HCT116 (cell line): ENCODE results near the gene ALK. TPM values are rescaled to one million over a fixed set of nuclear protein-coding genes. Genes with fewer than 3 reads are reported as not detected.

ENCODE experiments used
- ATAC-seq: fragments of 200-7000 bp; cut with Tn5 transposase; 2 replicates; pipeline ENCODE4 v1.9.1; 2020; ENCODE audit warnings: mild to moderate bottlenecking, moderate library complexity
- BruUV-seq: library from RNA; stranded (reverse); fragments of 400-500 nt; replicated peaks from 2 replicates; lab custom pipeline; 2021; lab: Mats Ljungman, UMichigan
- CTCF ChIA-PET: fragments of 300-600 bp; sonication (Branson Sonifier 250); formaldehyde crosslinking; loops from one replicate; lab custom pipeline; 2021; ENCODE audit warnings: antibody characterized with exemption; lab: Charles Lee
- POLR2A ChIA-PET: fragments of 300-600, 350-600 bp; sonication (Branson Sonifier 250); formaldehyde crosslinking; loops from one replicate; lab custom pipeline; 2021; ENCODE audit warnings: antibody characterized with exemption; lab: Charles Lee
- RAD21 ChIA-PET, 2 experiments: fragments of 300-600 bp; sonication (Branson Sonifier 250); formaldehyde crosslinking; loops; one replicate each; lab custom pipeline; 2023; ENCODE audit warnings: low total read pairs in 2 of 2; ENCODE audit not compliant: uncharacterized antibody in 2 of 2, unreplicated experiment in 2 of 2, low non-redundant PET in 1 of 2; lab: Charles Lee
- DNase-seq: peaks from one replicate; pipeline ENCODE4 v3.0.0-alpha.2; 2010; ENCODE audit warnings: low read depth, low spot score
- H2AFZ ChIP-seq: fragments of 200-600 bp; shearing (Covaris generic), sonication (generic); 2 replicates; pipeline ENCODE4 v1.6.1; 2017; ENCODE audit warnings: low read depth, mixed run types, mixed read lengths, antibody characterized with exemption, low read length; ENCODE audit not compliant: poor library complexity, severe bottlenecking
- H3K27ac ChIP-seq: 2 replicates; pipeline ENCODE4 v1.5.1; 2012; ENCODE audit warnings: low read depth, low read length
- H3K27me3 ChIP-seq: fragments of 200-600 bp; sonication (generic); 2 replicates; pipeline ENCODE4 v1.6.1; 2016; ENCODE audit warnings: mixed run types, low read length, mixed read lengths; ENCODE audit not compliant: insufficient read depth
- H3K36me3 ChIP-seq, 2 experiments: fragments of 200-500 bp in 1 of 2; fragments of 200-600 bp in 1 of 2; sonication (Bioruptor generic) in 1 of 2; sonication (generic) in 1 of 2; 2 replicates each; pipeline versions ENCODE4 v1.5.1 to v1.6.1; 2014 to 2016; ENCODE audit warnings: low read length in 2 of 2, inconsistent platforms in 1 of 2, mixed read lengths in 1 of 2, mixed run types in 1 of 2; ENCODE audit not compliant: insufficient read depth in 2 of 2, control insufficient read depth in 1 of 2
- H3K4me1 ChIP-seq, 2 experiments: fragments of 200-600 bp in 1 of 2; sonication (generic) in 1 of 2; 2 replicates each; pipeline versions ENCODE4 v1.5.1 to v1.6.1; 2012 to 2017; ENCODE audit warnings: low read length in 2 of 2, inconsistent platforms in 1 of 2, mild to moderate bottlenecking in 1 of 2, mixed read lengths in 1 of 2, mixed run types in 1 of 2, moderate library complexity in 1 of 2; ENCODE audit not compliant: insufficient read depth in 2 of 2, control insufficient read depth in 1 of 2
- H3K4me2 ChIP-seq: fragments of 200-600 bp; sonication (generic); 2 replicates; pipeline ENCODE4 v1.6.1; 2017; ENCODE audit warnings: mixed run types, low read length, mixed read lengths
- H3K4me3 ChIP-seq, 2 experiments: fragments of 200-600 bp in 1 of 2; sonication (generic) in 1 of 2; replicated peaks in 1 of 2; 2 replicates each; pipeline ENCODE4 v1.5.1; 2011 to 2016; ENCODE audit warnings: low read length in 2 of 2, control low read depth in 1 of 2, low read depth in 1 of 2, mild to moderate bottlenecking in 1 of 2, mixed read lengths in 1 of 2, mixed run types in 1 of 2
- H3K79me2 ChIP-seq: fragments of 200-600 bp; sonication (generic); 2 replicates; pipeline ENCODE4 v1.6.1; 2017; ENCODE audit warnings: mild to moderate bottlenecking, mixed run types, low read length, moderate library complexity, mixed read lengths; ENCODE audit not compliant: insufficient read depth
- H3K9ac ChIP-seq: fragments of 200-600 bp; sonication (generic); 2 replicates; pipeline ENCODE4 v1.6.1; 2016; ENCODE audit warnings: low read length, mixed read lengths
- H3K9me2 ChIP-seq: fragments of 200-600 bp; sonication (generic), shearing (Covaris generic); 2 replicates; pipeline ENCODE4 v1.6.1; 2017; ENCODE audit warnings: mixed run types, mild to moderate bottlenecking, moderate library complexity; ENCODE audit not compliant: insufficient read depth
- H3K9me3 ChIP-seq, 2 experiments: fragments of 200-500 bp in 1 of 2; fragments of 200-600 bp in 1 of 2; sonication (Bioruptor generic) in 1 of 2; sonication (generic) in 1 of 2; 2 replicates each; pipeline ENCODE4 v1.6.1; 2014 to 2017; ENCODE audit warnings: low read length in 2 of 2, mixed read lengths in 2 of 2, inconsistent platforms in 1 of 2, low read depth in 1 of 2, mild to moderate bottlenecking in 1 of 2, mixed run types in 1 of 2, moderate library complexity in 1 of 2; ENCODE audit not compliant: control insufficient read depth in 1 of 2, insufficient read depth in 1 of 2
- H4K20me1 ChIP-seq: fragments of 200-600 bp; sonication (generic), shearing (Covaris generic); 2 replicates; pipeline ENCODE4 v1.6.1; 2017; ENCODE audit warnings: mixed run types, mild to moderate bottlenecking, moderate library complexity; ENCODE audit not compliant: insufficient read depth
- CEBPB ChIP-seq: IDR thresholded peaks from 2 replicates; pipeline ENCODE4 v1.6.1; 2012; ENCODE audit warnings: low read depth
- CTCF ChIP-seq, 3 experiments: fragments of 200-600 bp in 1 of 3; sonication (generic) in 1 of 3; IDR thresholded peaks in 2 of 3; conservative IDR thresholded peaks in 1 of 3; 2 replicates each; pipeline ENCODE4 v1.5.1; 2012 to 2017; ENCODE audit warnings: low read depth in 2 of 3, low read length in 2 of 3, antibody characterized with exemption in 1 of 3, borderline replicate concordance in 1 of 3, control low read depth in 1 of 3, mild to moderate bottlenecking in 1 of 3, mixed read lengths in 1 of 3, mixed run types in 1 of 3, moderate library complexity in 1 of 3; ENCODE audit not compliant: insufficient read depth in 1 of 3
- EGR1 ChIP-seq: IDR thresholded peaks from 2 replicates; pipeline ENCODE4 v1.6.1; 2012; ENCODE audit warnings: low read depth
- ELF1 ChIP-seq: IDR thresholded peaks from 2 replicates; pipeline ENCODE4 v1.6.1; 2012; ENCODE audit warnings: low read depth, borderline replicate concordance
- EZH2 ChIP-seq: fragments of 200-600 bp; sonication (generic); IDR thresholded peaks from 2 replicates; pipeline ENCODE4 v1.6.1; 2017; ENCODE audit warnings: antibody characterized with exemption, mixed run types
- EZH2phosphoT487 ChIP-seq: fragments of 200-600 bp; IDR thresholded peaks from 2 replicates; pipeline ENCODE4 v1.6.1; 2018; ENCODE audit warnings: antibody characterized with exemption, borderline replicate concordance
- FOSL1 ChIP-seq: IDR thresholded peaks from 2 replicates; pipeline ENCODE4 v1.6.1; 2012; ENCODE audit warnings: low read depth
- MAX ChIP-seq: IDR thresholded peaks from 2 replicates; pipeline ENCODE4 v1.6.1; 2012
- POLR2AphosphoS5 ChIP-seq: IDR thresholded peaks from 2 replicates; pipeline ENCODE4 v1.6.1; 2011; ENCODE audit warnings: mild to moderate bottlenecking, low read depth, low read length, moderate library complexity
- RAD21 ChIP-seq: IDR thresholded peaks from 2 replicates; pipeline ENCODE4 v1.6.1; 2012; ENCODE audit warnings: low read depth, mild to moderate bottlenecking
- SIN3A ChIP-seq: IDR thresholded peaks from 2 replicates; pipeline ENCODE4 v1.6.1; 2012; ENCODE audit warnings: low read depth
- SP1 ChIP-seq: IDR thresholded peaks from 2 replicates; pipeline ENCODE4 v1.6.1; 2012; ENCODE audit warnings: low read depth
- YY1 ChIP-seq: IDR thresholded peaks from 2 replicates; pipeline ENCODE4 v1.6.1; 2011; ENCODE audit warnings: low read length, low read depth, moderate library complexity, mild to moderate bottlenecking; ENCODE audit not compliant: insufficient replicate concordance; ENCODE audit errors: extremely low read depth
- ZBTB33 ChIP-seq: IDR thresholded peaks from 2 replicates; pipeline ENCODE4 v1.6.1; 2011; ENCODE audit warnings: mild to moderate bottlenecking, low read length, moderate library complexity; ENCODE audit not compliant: insufficient replicate concordance; ENCODE audit errors: extremely low read depth
- ZFX ChIP-seq: fragments of 450-650 bp; IDR thresholded peaks from 2 replicates; pipeline ENCODE4 v1.6.1; 2017
- ZNF274 ChIP-seq: fragments of 200-500 bp; sonication (Bioruptor generic); IDR thresholded peaks from 2 replicates; pipeline ENCODE4 v1.6.1; 2014; ENCODE audit warnings: mild to moderate bottlenecking, low read depth, low read length, inconsistent platforms
- intact Hi-C: fragments of 100-400 bp; cut with micrococcal nuclease; formaldehyde crosslinking; loops from 2 replicates; pipeline ENCODE4 v1.10.0; 2022
- total RNA-seq: library from RNA; stranded (reverse); gene quantifications from one replicate; pipeline ENCODE4 v1.2.1, GENCODE V29; 2021; ENCODE audit not compliant: unreplicated experiment

The ALK gene
- total RNA-seq, 1 experiment from 2014 or later = not detected

GRCh38 chr2:29650631-29651097 is 270.7 kb downstream of the ALK start (continued):
- TF ChIP-seq YY1 (no peak), EZH2phosphoT487 (no peak)

GRCh38 chr2:29644949-29645348 is 276.4 kb downstream of the ALK start:
- ChIA-PET RAD21 (no interaction called here), POLR2A (no interaction called here), CTCF (no interaction called here)
- Histone ChIP-seq H3K9me2 (no peaks in the 10 kb centered on the region), H3K4me2 (no peak overlapping the region), H4K20me1 (no peaks in the 10 kb centered on the region), H3K9ac (no peak overlapping the region), H3K27me3 (peaks cover 25% of the 10 kb centered on the region), H3K27ac (no peak overlapping the region), H3K79me2 (no peaks in the 10 kb centered on the region), H3K9me3 (no peaks in the 10 kb centered on the region), H2AFZ (no peak overlapping the region), H3K4me1 (no peaks in the 10 kb centered on the region), H3K4me3 (no peak overlapping the region), H3K36me3 (no peaks in the 10 kb centered on the region)
- DNase-seq = no peak
- intact Hi-C loops = no loop called here
- TF ChIP-seq FOSL1 (no peak), RAD21 (peak; percentile 32; the same call in 1 of the 2 replicates)
- no TSS peak for BruUV-seq
- no peak for ATAC-seq

- TF ChIP-seq ZNF274 = no peak
- TF ChIP-seq ZFX = no peak
- TF ChIP-seq ELF1 = no peak
- TF ChIP-seq SP1 = no peak
- no peak for TF ChIP-seq YY1
- TF ChIP-seq EZH2 = no peak
- no peak for TF ChIP-seq POLR2AphosphoS5
- TF ChIP-seq SIN3A = no peak
- TF ChIP-seq EZH2phosphoT487 = no peak
- TF ChIP-seq CEBPB = no peak
- TF ChIP-seq EGR1 = no peak
- no peak for TF ChIP-seq CTCF (IDR thresholded peaks at IDR 0.05 in 2 of 3, conservative IDR thresholded peaks at IDR 0.05 in 1 of 3; ENCODE audit: borderline replicate concordance in 1 of 3, insufficient read depth in 1 of 3, low read depth in 2 of 3, low read length in 2 of 3)
- TF ChIP-seq MAX = no peak
- TF ChIP-seq FOSL1 = no peak
- no peak for TF ChIP-seq ZBTB33
- Histone ChIP-seq H3K4me2 (no peak overlapping the region), H3K9me3 (no peaks in the 10 kb centered on the region), H3K9me2 (no peaks in the 10 kb centered on the region), H3K36me3 (no peaks in the 10 kb centered on the region), H3K27ac (no peak overlapping the region), H4K20me1 (no peaks in the 10 kb centered on the region), H3K79me2 (no peaks in the 10 kb centered on the region), H2AFZ (no peak overlapping the region), H3K9ac (no peak overlapping the region), H3K4me1 (no peaks in the 10 kb centered on the region), H3K4me3 (no peak overlapping the region), H3K27me3 (peaks cover 42% of the 10 kb centered on the region)
- ChIA-PET CTCF (no interaction called here), POLR2A (no interaction called here), RAD21 (no interaction called here)
- ATAC-seq (no peak), DNase-seq (no peak)
- no TSS peak for BruUV-seq
- intact Hi-C loops = no loop called here
Measured at GRCh38 chr2:29643196-29643595, 278.2 kb downstream of the ALK start.
